ENCODE measurements around the gene NID1. TPM values are rescaled to one million over a fixed set of nuclear protein-coding genes. Genes with fewer than 3 reads are reported as not detected.

The NID1 gene
- total and polyA plus RNA-seq, 9 of the 15 experiments (the other 6 are each of a cell fraction or from before 2014, with no cell fraction given) = 0.22 TPM; not detected in 8

DNA sequence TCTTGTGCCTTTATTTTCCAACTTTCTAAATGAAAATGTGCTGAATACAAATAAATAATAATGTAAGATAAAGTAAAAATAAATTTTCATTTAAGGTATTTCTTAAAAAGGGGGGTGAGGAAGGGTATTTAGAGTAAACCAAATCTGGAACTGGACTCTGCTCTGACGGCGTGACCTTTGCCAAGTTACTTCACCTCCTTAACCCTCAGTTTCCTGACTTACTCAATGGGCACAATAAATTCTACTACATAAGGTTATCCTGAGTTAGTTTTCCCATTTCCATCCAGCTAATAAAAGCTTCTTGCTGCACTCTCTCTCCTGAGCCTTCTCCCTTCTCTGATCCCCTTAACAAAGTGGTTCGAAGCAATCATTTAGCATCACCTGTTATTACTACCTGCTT is 93.9 kb downstream of the NID1 start:
- TF ChIP-seq ZNF311 (CRISPR knock-in tag; IDR thresholded peaks at IDR 0.05) (no peak), LARP7 (IDR thresholded peaks at IDR 0.05) (no peak), SMC3 (conservative IDR thresholded peaks at IDR 0.05; ENCODE audit: insufficient read depth, low read depth, low read length) (no peak), ZNF75A (CRISPR knock-in tag; IDR thresholded peaks at IDR 0.05) (no peak), GABPB1 (CRISPR knock-in tag; IDR thresholded peaks at IDR 0.05) (no peak), ESRRA (IDR thresholded peaks at IDR 0.05; ENCODE audit: borderline replicate concordance, low read depth) (peak; percentile 45; the same call in 1 of the 2 replicates)
- Histone ChIP-seq H3K27ac (ENCODE audit: extremely low read depth, low read depth, low read length) (no peak overlapping the region), H3K36me3 (ENCODE audit: control insufficient read depth, insufficient read depth, low read length) (no peaks in the 10 kb centered on the region), H3K9ac (ENCODE audit: insufficient read depth in 1 of 2, low read depth in 2 of 2, low read length in 2 of 2) (no peak overlapping the region), H3K27me3 (ENCODE audit: control insufficient read depth in 2 of 2, insufficient read depth in 2 of 2, low read length in 2 of 2) (0 out of 5 replicates have a peak, but pooled peaks cover 0 to 5% of the 10 kb centered on the region in 2 experiments), H3K9me1 (ENCODE audit: control insufficient read depth, insufficient read depth, low read length) (no peaks in the 10 kb centered on the region), H3K4me2 (ENCODE audit: insufficient read depth, low read length) (no peak overlapping the region), H3K4me1 (replicated peaks in 1 of 2; ENCODE audit: control insufficient read depth in 2 of 2, insufficient read depth in 2 of 2, low read length in 2 of 2) (peaks cover 0 to 2% of the 10 kb centered on the region in 2 experiments; a peak in 1 of 5 replicates), H3K4me3 (no peak overlapping the region), H4K20me1 (replicated peaks; ENCODE audit: control insufficient read depth, insufficient read depth, low read length) (no peaks in the 10 kb centered on the region), H3K9me3 (replicated peaks; ENCODE audit: control insufficient read depth, insufficient read depth, low read depth, low read length) (no peaks in the 10 kb centered on the region), H3K79me2 (ENCODE audit: control insufficient read depth, insufficient read depth, low read length) (no peaks in the 10 kb centered on the region), H2AFZ (ENCODE audit: low read depth, low read length) (no peak overlapping the region)
- no TSS peak for BruUV-seq (replicated peaks)
- intact Hi-C loops (cut with micrococcal nuclease) = loop anchor here (5.0 kb wide), 4 partner anchors 104 to 879 kb away; partner anchors contain the start of gene LYST
- DNase-seq (ENCODE audit: extremely low read depth in 1 of 4, low spot score in 3 of 4) = no peak
- no peak for ATAC-seq
- ChIA-PET CTCF (ENCODE audit: low intra/inter-chr PET ratio) (interaction anchor here (2.2 kb wide), 1 partner anchor 105 kb away, joined by 10 read pairs; the partner anchor contains the start of gene LYST), POLR2A (interaction anchor here (0.5 kb wide), 1 partner anchor 613 kb away, joined by 3 read pairs; no protein-coding TSS in a partner anchor)
- 5% methylated on average over 3 of the region's 3 CpGs for WGBS (ENCODE audit: insufficient coverage, low coverage, missing lambda C conversion rate)
- in situ Hi-C loops (cut with MboI) = no loop called here
- no peak for FAIRE-seq

GRCh38 chr1:235968831-235969230 is 96.1 kb downstream of the NID1 start:
- CTCF ChIA-PET (ENCODE audit: low intra/inter-chr PET ratio) = no interaction called here
- no peak for ATAC-seq
- Histone ChIP-seq H3K9me3 (replicated peaks; ENCODE audit: control insufficient read depth, insufficient read depth, low read depth, low read length) (no peaks in the 10 kb centered on the region), H3K27me3 (ENCODE audit: control insufficient read depth in 2 of 2, insufficient read depth in 2 of 2, low read length in 2 of 2) (0 out of 5 replicates have a peak, but pooled peaks cover 0 to 5% of the 10 kb centered on the region in 2 experiments), H3K4me1 (replicated peaks in 1 of 2; ENCODE audit: control insufficient read depth in 2 of 2, insufficient read depth in 2 of 2, low read length in 2 of 2) (peaks cover 0 to 2% of the 10 kb centered on the region in 2 experiments; a peak in 1 of 5 replicates), H3K4me3 (no peak overlapping the region), H3K4me2 (ENCODE audit: insufficient read depth, low read length) (no peak overlapping the region), H2AFZ (ENCODE audit: low read depth, low read length) (no peak overlapping the region), H3K36me3 (ENCODE audit: control insufficient read depth, insufficient read depth, low read length) (no peaks in the 10 kb centered on the region), H4K20me1 (replicated peaks; ENCODE audit: control insufficient read depth, insufficient read depth, low read length) (no peaks in the 10 kb centered on the region), H3K27ac (ENCODE audit: extremely low read depth, low read depth, low read length) (no peak overlapping the region), H3K9me1 (ENCODE audit: control insufficient read depth, insufficient read depth, low read length) (no peaks in the 10 kb centered on the region), H3K9ac (ENCODE audit: insufficient read depth in 1 of 2, low read depth in 2 of 2, low read length in 2 of 2) (no peak overlapping the region), H3K79me2 (ENCODE audit: control insufficient read depth, insufficient read depth, low read length) (no peaks in the 10 kb centered on the region)
- in situ Hi-C loops (cut with MboI) (no loop called here), intact Hi-C loops (cut with micrococcal nuclease) (no loop called here)
- no peak for DNase-seq (ENCODE audit: extremely low read depth in 1 of 4, low spot score in 3 of 4)
- no peak for FAIRE-seq
- 0% methylated on average over 5 of the region's 5 CpGs for WGBS (ENCODE audit: insufficient coverage, low coverage, missing lambda C conversion rate)
- no TSS peak for BruUV-seq (replicated peaks)
- POLR2A ChIA-PET = interaction anchor here (0.6 kb wide), 1 partner anchor 16 kb away, joined by 3 read pairs; no protein-coding TSS in a partner anchor
- TF ChIP-seq SP2 (IDR thresholded peaks at IDR 0.05; ENCODE audit: extremely low read depth, low read depth, low read length, poor library complexity, severe bottlenecking) = no peak
- no peak for TF ChIP-seq PHB (CRISPR knock-in tag; IDR thresholded peaks at IDR 0.05)
- TF ChIP-seq IFI16 (CRISPR knock-in tag; IDR thresholded peaks at IDR 0.05) = no peak
- TF ChIP-seq POLR2AphosphoS2 (IDR thresholded peaks at IDR 0.05; ENCODE audit: low read length) = no peak
- 0 out of 2 replicates have a peak, but pooled peaks have one; percentile 11 for TF ChIP-seq PKNOX1 (IDR thresholded peaks at IDR 0.05)
- no peak for TF ChIP-seq FOS (IDR thresholded peaks at IDR 0.05; ENCODE audit: extremely low read depth, insufficient read length)
- no peak for TF ChIP-seq E2F3 (CRISPR knock-in tag; IDR thresholded peaks at IDR 0.05)
- TF ChIP-seq ZBTB5 (IDR thresholded peaks at IDR 0.05) = no peak

All from K562 (cell line).